Tibial nerve (tissue), 4 donors: ENCODE data around the gene BCL7A. TPM values are rescaled to one million over a fixed set of nuclear protein-coding genes. Genes with fewer than 3 reads are reported as not detected.

Source experiments
- DNase-seq, 2 donors: peaks; one replicate each; pipeline ENCODE4 v3.0.0-alpha.2; 2019; ENCODE audit warnings: low spot score in 2 of 2
- H3K27ac ChIP-seq, 4 donors: fragments of 200-600 bp; sonication (generic) in 3 of 4; one replicate each; pipeline ENCODE4 v1.5.1; 2017 to 2019; ENCODE audit warnings: mild to moderate bottlenecking in 1 of 4
- H3K27me3 ChIP-seq, 2 donors: fragments of 200-600 bp; sonication (generic) in 1 of 2; one replicate each; pipeline versions ENCODE4 v1.5.1 to v1.6.0; 2017 to 2019
- H3K36me3 ChIP-seq, 3 donors: fragments of 200-600 bp; sonication (generic); one replicate each; pipeline ENCODE4 v1.5.1; 2018 to 2019
- H3K4me1 ChIP-seq, 4 donors: fragments of 200-600 bp; sonication (generic) in 3 of 4; one replicate each; pipeline ENCODE4 v1.5.1; 2017 to 2019
- H3K4me3 ChIP-seq, 4 donors: fragments of 200-600 bp; sonication (generic) in 3 of 4; one replicate each; pipeline ENCODE4 v1.5.1; 2017 to 2019; ENCODE audit warnings: mild to moderate bottlenecking in 1 of 4, moderate library complexity in 1 of 4
- H3K9me3 ChIP-seq, 4 donors: fragments of 200-600 bp; sonication (generic) in 3 of 4; one replicate each; pipeline ENCODE4 v1.5.1; 2017 to 2019
- EP300 ChIP-seq, 2 donors: sonication (generic); formaldehyde crosslinking; IDR thresholded peaks; one replicate each; pipeline ENCODE4 v1.6.1; 2017; ENCODE audit warnings: antibody characterized with exemption in 2 of 2, mild to moderate bottlenecking in 1 of 2
- POLR2A ChIP-seq, 2 donors: fragments of 450-650 bp; IDR thresholded peaks; one replicate each; pipeline ENCODE4 v1.6.1; 2017; ENCODE audit warnings: antibody characterized with exemption in 2 of 2, mild to moderate bottlenecking in 2 of 2, moderate library complexity in 2 of 2
- WGBS, 2 donors: methylation state at CpG; one replicate each; pipeline ENCODE4 v1.1.5; 2018; 5-methylcytosine and 5-hydroxymethylcytosine counted together
- total RNA-seq, 4 donors: library from RNA; depleted of rRNA; stranded (reverse); fragments of >200 nt; gene quantifications; one replicate each; pipeline ENCODE4 v1.1.0, GENCODE V29; 2016
- TF ChIP-seq, protein P1 (sequence below), 5 experiments: fragments of 200-600 bp in 3 of 5; fragments of 450-650 bp in 2 of 5; sonication (generic) in 3 of 5; IDR thresholded peaks; one replicate each; pipeline ENCODE4 v1.5.1; 2016 to 2019; ENCODE audit warnings: antibody characterized with exemption in 5 of 5, mild to moderate bottlenecking in 3 of 5, moderate library complexity in 2 of 5

The BCL7A gene
- total RNA-seq, 4 donors from 2014 or later = 2.4 to 10.7 (median 5.1) TPM

DNA sequence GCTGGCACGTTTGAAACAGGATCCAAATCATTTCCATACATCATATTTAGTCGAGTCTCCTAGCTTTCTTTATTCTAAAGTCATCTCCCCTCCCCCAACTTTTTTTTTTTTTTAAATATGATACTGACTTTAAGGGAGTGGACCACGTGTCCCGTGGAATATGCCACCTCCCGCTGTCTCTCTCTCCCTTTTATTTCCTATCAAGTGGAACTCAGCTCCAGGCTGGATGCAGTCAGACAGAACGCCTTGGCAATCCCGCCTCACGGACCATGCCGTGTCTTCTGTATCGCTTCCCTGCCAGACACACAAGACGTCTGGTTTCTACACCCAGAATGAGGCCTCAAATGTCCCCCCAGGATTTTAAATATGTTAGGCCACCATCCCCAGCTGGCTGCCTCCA, 21.2 kb downstream of the BCL7A start:
- Histone ChIP-seq H3K27me3 (no peaks in the 10 kb centered on the region), H3K9me3 (peaks cover 0 to 3% (median 0%) of the 10 kb centered on the region in 4 donors), H3K4me3 (no peak overlapping the region), H3K27ac (no peak overlapping the region), H3K36me3 (peaks cover 0 to 69% (median 0%) of the 10 kb centered on the region in 3 donors), H3K4me1 (no peaks in the 10 kb centered on the region)
- 85 to 89% methylated on average over 11 of the region's 11 CpGs for WGBS, 2 donors
- no peak for DNase-seq
- TF ChIP-seq, protein P1, sequence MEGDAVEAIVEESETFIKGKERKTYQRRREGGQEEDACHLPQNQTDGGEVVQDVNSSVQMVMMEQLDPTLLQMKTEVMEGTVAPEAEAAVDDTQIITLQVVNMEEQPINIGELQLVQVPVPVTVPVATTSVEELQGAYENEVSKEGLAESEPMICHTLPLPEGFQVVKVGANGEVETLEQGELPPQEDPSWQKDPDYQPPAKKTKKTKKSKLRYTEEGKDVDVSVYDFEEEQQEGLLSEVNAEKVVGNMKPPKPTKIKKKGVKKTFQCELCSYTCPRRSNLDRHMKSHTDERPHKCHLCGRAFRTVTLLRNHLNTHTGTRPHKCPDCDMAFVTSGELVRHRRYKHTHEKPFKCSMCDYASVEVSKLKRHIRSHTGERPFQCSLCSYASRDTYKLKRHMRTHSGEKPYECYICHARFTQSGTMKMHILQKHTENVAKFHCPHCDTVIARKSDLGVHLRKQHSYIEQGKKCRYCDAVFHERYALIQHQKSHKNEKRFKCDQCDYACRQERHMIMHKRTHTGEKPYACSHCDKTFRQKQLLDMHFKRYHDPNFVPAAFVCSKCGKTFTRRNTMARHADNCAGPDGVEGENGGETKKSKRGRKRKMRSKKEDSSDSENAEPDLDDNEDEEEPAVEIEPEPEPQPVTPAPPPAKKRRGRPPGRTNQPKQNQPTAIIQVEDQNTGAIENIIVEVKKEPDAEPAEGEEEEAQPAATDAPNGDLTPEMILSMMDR (IDR thresholded peaks at IDR 0.05) = no peak
- TF ChIP-seq POLR2A (IDR thresholded peaks at IDR 0.05) (no peak), EP300 (IDR thresholded peaks at IDR 0.05) (no peak)

- H3K4me1 ChIP-seq = no peaks in the 10 kb centered on the region
- H3K27me3 ChIP-seq = no peaks in the 10 kb centered on the region
- H3K4me3 ChIP-seq = no peak overlapping the region
- H3K36me3 ChIP-seq = peaks cover 0 to 67% (median 0%) of the 10 kb centered on the region in 3 donors
- no peak overlapping the region for H3K27ac ChIP-seq
- H3K9me3 ChIP-seq = peaks cover 0 to 3% (median 0%) of the 10 kb centered on the region in 4 donors
- 93 to 94% methylated on average over 15 of the region's 15 CpGs for WGBS, 2 donors
- TF ChIP-seq EP300 (IDR thresholded peaks at IDR 0.05) = no peak
- no peak for TF ChIP-seq POLR2A (IDR thresholded peaks at IDR 0.05)
- TF ChIP-seq, protein P1 (IDR thresholded peaks at IDR 0.05) = no peak
- no peak for DNase-seq
Measured at GRCh38 chr12:122043476-122043875, 21.8 kb downstream of the BCL7A start.

DNA sequence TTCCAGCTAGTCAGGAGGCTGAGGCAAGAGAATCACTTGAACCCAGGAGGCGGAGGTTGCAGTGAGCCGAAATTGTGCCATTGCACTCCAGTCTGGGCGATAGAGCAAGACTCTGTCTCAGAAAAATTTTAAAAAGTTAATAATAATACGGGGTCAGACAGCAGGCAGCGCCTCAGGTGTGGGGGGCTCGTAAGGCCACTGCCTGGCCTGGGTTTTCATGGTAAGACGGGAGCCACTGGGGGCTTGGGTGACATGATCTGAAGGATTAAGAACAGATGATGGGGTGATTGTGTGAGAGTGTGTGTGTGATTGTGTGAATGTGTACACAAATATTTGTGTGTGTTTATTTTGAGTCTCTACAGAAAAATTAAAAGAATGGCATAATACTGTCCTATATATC, 23.6 kb downstream of the BCL7A start:
- no peaks in the 10 kb centered on the region for H3K4me1 ChIP-seq
- no peak overlapping the region for H3K4me3 ChIP-seq
- peaks cover 0 to 58% (median 0%) of the 10 kb centered on the region in 3 donors for H3K36me3 ChIP-seq
- WGBS, 2 donors = 98% methylated on average over 7 of the region's 7 CpGs
- DNase-seq = no peak
- peaks cover 0 to 3% (median 0%) of the 10 kb centered on the region in 4 donors for H3K9me3 ChIP-seq
- TF ChIP-seq, protein P1 (IDR thresholded peaks at IDR 0.05) = no peak
- TF ChIP-seq EP300 (IDR thresholded peaks at IDR 0.05) (no peak), POLR2A (IDR thresholded peaks at IDR 0.05) (no peak)
- H3K27ac ChIP-seq = no peak overlapping the region
- H3K27me3 ChIP-seq = no peaks in the 10 kb centered on the region

- no peaks in the 10 kb centered on the region for H3K27me3 ChIP-seq
- TF ChIP-seq EP300 (IDR thresholded peaks at IDR 0.05) (no peak), POLR2A (IDR thresholded peaks at IDR 0.05) (no peak)
- TF ChIP-seq, protein P1 (IDR thresholded peaks at IDR 0.05) = no peak
- DNase-seq = no peak
- no peak overlapping the region for H3K4me3 ChIP-seq
- H3K9me3 ChIP-seq = peaks cover 0 to 3% (median 0%) of the 10 kb centered on the region in 4 donors
- no peak overlapping the region for H3K27ac ChIP-seq
- WGBS, 2 donors = 87 to 91% methylated on average over 7 of the region's 7 CpGs
- H3K4me1 ChIP-seq = peaks cover 0 to 4% (median 0%) of the 10 kb centered on the region in 4 donors
- H3K36me3 ChIP-seq = peaks cover 0 to 54% (median 0%) of the 10 kb centered on the region in 3 donors
Measured at GRCh38 chr12:122046145-122046544, 24.5 kb downstream of the BCL7A start.

DNA sequence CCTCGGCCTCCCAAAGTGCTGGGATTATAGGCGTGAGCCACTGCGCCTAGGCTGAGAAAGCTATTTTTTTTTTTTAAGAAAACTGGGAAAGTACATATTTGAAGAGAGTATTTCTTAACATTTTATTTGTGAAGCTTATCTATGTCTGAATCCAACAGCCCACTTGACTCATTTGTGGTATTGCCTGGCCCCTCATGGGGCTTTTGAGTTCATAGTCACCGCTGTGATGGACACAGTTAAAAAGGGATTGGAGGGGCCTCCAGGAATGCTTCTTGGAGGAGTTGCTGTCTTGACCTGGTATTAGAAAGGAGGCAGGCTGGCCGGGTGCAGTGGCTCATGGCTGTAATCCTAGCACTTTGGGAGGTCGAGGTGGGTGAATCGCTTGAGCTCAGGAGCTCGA, 26.5 kb downstream of the BCL7A start:
- Histone ChIP-seq H3K27me3 (no peaks in the 10 kb centered on the region), H3K4me1 (peaks cover 0 to 7% (median 0%) of the 10 kb centered on the region in 4 donors), H3K4me3 (no peak overlapping the region), H3K36me3 (peaks cover 0 to 44% (median 0%) of the 10 kb centered on the region in 3 donors), H3K27ac (no peak overlapping the region), H3K9me3 (peaks cover 0 to 3% (median 0%) of the 10 kb centered on the region in 4 donors)
- TF ChIP-seq POLR2A (IDR thresholded peaks at IDR 0.05) = no peak
- 93 to 94% methylated on average over 8 of the region's 8 CpGs for WGBS, 2 donors
- no peak for DNase-seq
